Esophagus squamous epithelium (tissue), 5 donors: ENCODE data around the gene SFXN5. TPM values are rescaled to one million over a fixed set of nuclear protein-coding genes. Genes with fewer than 3 reads are reported as not detected.

Experiments used
- DNase-seq: peaks from one replicate; lab custom pipeline; 2025; lab: John Stamatoyannopoulos, UW
- H3K27ac ChIP-seq, 4 donors: fragments of 200-600 bp; sonication (generic); one replicate each; pipeline ENCODE4 v1.5.1; 2016 to 2019; ENCODE audit warnings: mild to moderate bottlenecking in 1 of 4
- H3K27me3 ChIP-seq, 4 donors: fragments of 200-600 bp; sonication (generic); 1 replicate in 3 of 4; 2 replicates in 1 of 4; pipeline versions ENCODE4 v1.5.1 to v1.6.0; 2017 to 2021; ENCODE audit warnings: antibody characterized with exemption in 1 of 4
- H3K36me3 ChIP-seq, 3 donors: fragments of 200-600 bp; sonication (generic); one replicate each; pipeline ENCODE4 v1.5.1; 2016 to 2019
- H3K4me1 ChIP-seq, 3 donors: fragments of 200-600 bp; sonication (generic); one replicate each; pipeline ENCODE4 v1.5.1; 2017 to 2019
- H3K4me3 ChIP-seq, 4 donors: fragments of 200-600 bp; sonication (generic); 1 replicate in 3 of 4; 2 replicates in 1 of 4; pipeline ENCODE4 v1.5.1; 2016 to 2019; ENCODE audit warnings: mild to moderate bottlenecking in 2 of 4, moderate library complexity in 1 of 4
- H3K9me3 ChIP-seq, 3 donors: fragments of 200-600 bp; sonication (generic); one replicate each; pipeline ENCODE4 v1.5.1; 2016 to 2019
- CTCF ChIP-seq, 6 experiments: fragments of 450-650 bp in 4 of 6; fragments of 200-600 bp in 2 of 6; sonication (generic) in 2 of 6; IDR thresholded peaks; one replicate each; pipeline ENCODE4 v1.5.1; 2016 to 2019; ENCODE audit warnings: antibody characterized with exemption in 6 of 6, mild to moderate bottlenecking in 4 of 6, moderate library complexity in 4 of 6
- POLR2A ChIP-seq, 4 donors: fragments of 450-650 bp; IDR thresholded peaks; one replicate each; pipeline ENCODE4 v1.6.1; 2017; ENCODE audit warnings: antibody characterized with exemption in 4 of 4, mild to moderate bottlenecking in 4 of 4, moderate library complexity in 3 of 4
- WGBS, 2 donors: methylation state at CpG; one replicate each; pipeline ENCODE4 v1.1.5; 2018; 5-methylcytosine and 5-hydroxymethylcytosine counted together
- intact Hi-C: fragments of 100-400 bp; cut with DNase I; formaldehyde crosslinking; loops from one replicate; pipeline ENCODE4 v1.15.0; 2022
- total RNA-seq, 4 donors: library from RNA; depleted of rRNA; stranded (reverse); fragments of >200 nt; gene quantifications; one replicate each; pipeline ENCODE4 v1.1.0, GENCODE V29; 2016
- donor health status: DM: yes; HTN: yes; CAD: no.

The SFXN5 gene
- total RNA-seq, 4 donors from 2014 or later: 4.2 to 16.4 (median 12.7) TPM

GRCh38 chr2:73013936-73014335 is 57.6 kb downstream of the SFXN5 start:
- H3K4me3 ChIP-seq: no peak overlapping the region
- no peak for DNase-seq

GRCh38 chr2:73009177-73009839 is 62.2 kb downstream of the SFXN5 start:
- H3K9me3 ChIP-seq: no peaks in the 10 kb centered on the region
- TF ChIP-seq CTCF (IDR thresholded peaks at IDR 0.05) (no peak), POLR2A (IDR thresholded peaks at IDR 0.05) (no peak)
- intact Hi-C loops: no loop called here
- H3K4me3 ChIP-seq: no peak overlapping the region
- WGBS, 2 donors: 90 to 97% methylated on average over 2 to 6 of the region's 7 CpGs
- H3K36me3 ChIP-seq: peaks cover 0 to 16% (median 0%) of the 10 kb centered on the region in 3 donors
- H3K27ac ChIP-seq: no peak overlapping the region
- DNase-seq: no peak
- H3K27me3 ChIP-seq: no peaks in the 10 kb centered on the region
- no peaks in the 10 kb centered on the region for H3K4me1 ChIP-seq

More at GRCh38 chr2:73013936-73014335, 57.6 kb downstream of the SFXN5 start:
- Histone ChIP-seq H3K27me3 (no peaks in the 10 kb centered on the region), H3K9me3 (no peaks in the 10 kb centered on the region), H3K27ac (no peak overlapping the region), H3K4me1 (no peaks in the 10 kb centered on the region), H3K36me3 (peaks cover 0 to 9% (median 0%) of the 10 kb centered on the region in 3 donors)
- 64 to 68% methylated on average over 3 of the region's 3 CpGs for WGBS, 2 donors
- intact Hi-C loops: no loop called here
- no peak for TF ChIP-seq CTCF (IDR thresholded peaks at IDR 0.05)
- TF ChIP-seq POLR2A (IDR thresholded peaks at IDR 0.05): no peak

GRCh38 chr2:73008766-73009135 is 62.8 kb downstream of the SFXN5 start:
- intact Hi-C loops: no loop called here
- no peaks in the 10 kb centered on the region for H3K4me1 ChIP-seq
- H3K4me3 ChIP-seq: no peak overlapping the region
- no peaks in the 10 kb centered on the region for H3K27me3 ChIP-seq
- H3K27ac ChIP-seq: no peak overlapping the region
- no peak for DNase-seq
- H3K9me3 ChIP-seq: no peaks in the 10 kb centered on the region
- WGBS, 2 donors: 78 to 98% methylated on average over 8 to 9 of the region's 9 CpGs
- H3K36me3 ChIP-seq: peaks cover 0 to 16% (median 0%) of the 10 kb centered on the region in 3 donors
- TF ChIP-seq CTCF (IDR thresholded peaks at IDR 0.05) (no peak), POLR2A (IDR thresholded peaks at IDR 0.05) (no peak)

GRCh38 chr2:73007991-73008765 is 63.3 kb downstream of the SFXN5 start:
- no peaks in the 10 kb centered on the region for H3K9me3 ChIP-seq
- TF ChIP-seq CTCF (IDR thresholded peaks at IDR 0.05) (no peak), POLR2A (IDR thresholded peaks at IDR 0.05) (no peak)
- peaks cover 0 to 16% (median 0%) of the 10 kb centered on the region in 3 donors for H3K36me3 ChIP-seq
- no peak overlapping the region for H3K4me3 ChIP-seq
- H3K4me1 ChIP-seq: no peaks in the 10 kb centered on the region
- no peak overlapping the region for H3K27ac ChIP-seq
- no peaks in the 10 kb centered on the region for H3K27me3 ChIP-seq
- no peak for DNase-seq
- 91 to 95% methylated on average over 17 to 20 of the region's 21 CpGs for WGBS, 2 donors
- intact Hi-C loops: no loop called here
